ENCODE data around the gene NRF1. TPM values are rescaled to one million over a fixed set of nuclear protein-coding genes. Genes with fewer than 3 reads are reported as not detected.

The NRF1 gene
- total and polyA plus RNA-seq, 4 donors = 4.9 to 23.4 (median 14.3) TPM

- no peaks in the 10 kb centered on the region for H3K4me1 ChIP-seq (ENCODE audit: control insufficient read depth in 1 of 2, insufficient read depth in 2 of 2, low read length in 2 of 2)
- DNase-seq (no peak), ATAC-seq (ENCODE audit: low FRiP score) (no peak)
- no peaks in the 10 kb centered on the region for H3K36me3 ChIP-seq (ENCODE audit: control insufficient read depth in 1 of 2, insufficient read depth in 2 of 2, low read length in 1 of 2)
- 18 to 21% methylated on average over 22 to 25 of the region's 25 CpGs for WGBS, 2 donors
- no peaks in the 10 kb centered on the region for H3K27me3 ChIP-seq (ENCODE audit: control insufficient read depth in 1 of 2, insufficient read depth in 2 of 2, low read length in 1 of 2)
- H3K27ac ChIP-seq (ENCODE audit: low read depth in 1 of 2, low read length in 2 of 2) = no peak overlapping the region
- intact Hi-C loops (cut with DNase I) = no loop called here
- H3K4me3 ChIP-seq (ENCODE audit: low read length in 2 of 2) = no peak overlapping the region
- no peaks in the 10 kb centered on the region for H3K9me3 ChIP-seq (ENCODE audit: control insufficient read depth, low read length)
These were observed 172.9 kb downstream of the NRF1 start for GRCh38 chr7:129784437-129784782.

GRCh38 chr7:129784783-129785684 is 173.5 kb downstream of the NRF1 start:
- 6% methylated on average over 37 of the region's 37 CpGs for WGBS, 2 donors
- Histone ChIP-seq H3K4me3 (ENCODE audit: low read length in 2 of 2) (no peak overlapping the region), H3K4me1 (ENCODE audit: control insufficient read depth in 1 of 2, insufficient read depth in 2 of 2, low read length in 2 of 2) (no peaks in the 10 kb centered on the region), H3K36me3 (ENCODE audit: control insufficient read depth in 1 of 2, insufficient read depth in 2 of 2, low read length in 1 of 2) (no peaks in the 10 kb centered on the region), H3K27ac (ENCODE audit: low read depth in 1 of 2, low read length in 2 of 2) (no peak overlapping the region), H3K27me3 (ENCODE audit: control insufficient read depth in 1 of 2, insufficient read depth in 2 of 2, low read length in 1 of 2) (no peaks in the 10 kb centered on the region), H3K9me3 (ENCODE audit: control insufficient read depth, low read length) (no peaks in the 10 kb centered on the region)
- ATAC-seq (ENCODE audit: low FRiP score) = no peak
- intact Hi-C loops (cut with DNase I) = no loop called here
- DNase-seq = peak in 1 of 2 donors; percentile 76

- intact Hi-C loops (cut with DNase I) = no loop called here
These were observed 174.4 kb downstream of the NRF1 start for GRCh38 chr7:129785685-129786514.

GRCh38 chr7:129786825-129787563 is 175.5 kb downstream of the NRF1 start:
- no peak for ATAC-seq (ENCODE audit: low FRiP score)
- Histone ChIP-seq H3K4me3 (ENCODE audit: low read length in 2 of 2) (no peak overlapping the region), H3K9me3 (ENCODE audit: control insufficient read depth, low read length) (no peaks in the 10 kb centered on the region), H3K27me3 (ENCODE audit: control insufficient read depth in 1 of 2, insufficient read depth in 2 of 2, low read length in 1 of 2) (no peaks in the 10 kb centered on the region), H3K27ac (ENCODE audit: low read depth in 1 of 2, low read length in 2 of 2) (no peak overlapping the region), H3K4me1 (ENCODE audit: control insufficient read depth in 1 of 2, insufficient read depth in 2 of 2, low read length in 2 of 2) (no peaks in the 10 kb centered on the region), H3K36me3 (ENCODE audit: control insufficient read depth in 1 of 2, insufficient read depth in 2 of 2, low read length in 1 of 2) (no peaks in the 10 kb centered on the region)
- intact Hi-C loops (cut with DNase I) = no loop called here
- 74 to 76% methylated on average over 13 of the region's 13 CpGs for WGBS, 2 donors
- DNase-seq = no peak

More at GRCh38 chr7:129785685-129786514, 174.4 kb downstream of the NRF1 start:
- H3K9me3 ChIP-seq (ENCODE audit: control insufficient read depth, low read length) = no peaks in the 10 kb centered on the region
- H3K27me3 ChIP-seq (ENCODE audit: control insufficient read depth in 1 of 2, insufficient read depth in 2 of 2, low read length in 1 of 2) = no peaks in the 10 kb centered on the region
- no peaks in the 10 kb centered on the region for H3K36me3 ChIP-seq (ENCODE audit: control insufficient read depth in 1 of 2, insufficient read depth in 2 of 2, low read length in 1 of 2)
- ATAC-seq (ENCODE audit: low FRiP score) (no peak), DNase-seq (no peak)
- H3K27ac ChIP-seq (ENCODE audit: low read depth in 1 of 2, low read length in 2 of 2) = no peak overlapping the region
- no peak overlapping the region for H3K4me3 ChIP-seq (ENCODE audit: low read length in 2 of 2)
- H3K4me1 ChIP-seq (ENCODE audit: control insufficient read depth in 1 of 2, insufficient read depth in 2 of 2, low read length in 2 of 2) = no peaks in the 10 kb centered on the region
- WGBS, 2 donors = 15% methylated on average over 44 of the region's 44 CpGs

GRCh38 chr7:129789000-129789399 is 177.5 kb downstream of the NRF1 start:
- 93 to 94% methylated on average over 6 of the region's 6 CpGs for WGBS, 2 donors
- intact Hi-C loops (cut with DNase I) = no loop called here
- no peak overlapping the region for H3K4me3 ChIP-seq (ENCODE audit: low read length in 2 of 2)
- no peak for DNase-seq
- no peaks in the 10 kb centered on the region for H3K9me3 ChIP-seq (ENCODE audit: control insufficient read depth, low read length)
- H3K27me3 ChIP-seq (ENCODE audit: control insufficient read depth in 1 of 2, insufficient read depth in 2 of 2, low read length in 1 of 2) = no peaks in the 10 kb centered on the region
- no peak for ATAC-seq (ENCODE audit: low FRiP score)
- no peaks in the 10 kb centered on the region for H3K4me1 ChIP-seq (ENCODE audit: control insufficient read depth in 1 of 2, insufficient read depth in 2 of 2, low read length in 2 of 2)
- no peak overlapping the region for H3K27ac ChIP-seq (ENCODE audit: low read depth in 1 of 2, low read length in 2 of 2)
- H3K36me3 ChIP-seq (ENCODE audit: control insufficient read depth in 1 of 2, insufficient read depth in 2 of 2, low read length in 1 of 2) = no peaks in the 10 kb centered on the region

GRCh38 chr7:129789652-129790051 is 178.1 kb downstream of the NRF1 start:
- DNase-seq (no peak), ATAC-seq (ENCODE audit: low FRiP score) (no peak)
- Histone ChIP-seq H3K36me3 (ENCODE audit: control insufficient read depth in 1 of 2, insufficient read depth in 2 of 2, low read length in 1 of 2) (no peaks in the 10 kb centered on the region), H3K9me3 (ENCODE audit: control insufficient read depth, low read length) (no peaks in the 10 kb centered on the region), H3K27ac (ENCODE audit: low read depth in 1 of 2, low read length in 2 of 2) (no peak overlapping the region), H3K27me3 (ENCODE audit: control insufficient read depth in 1 of 2, insufficient read depth in 2 of 2, low read length in 1 of 2) (no peaks in the 10 kb centered on the region), H3K4me3 (ENCODE audit: low read length in 2 of 2) (no peak overlapping the region), H3K4me1 (ENCODE audit: control insufficient read depth in 1 of 2, insufficient read depth in 2 of 2, low read length in 2 of 2) (no peaks in the 10 kb centered on the region)
- 47 to 64% methylated on average over 1 of the region's 1 CpG for WGBS, 2 donors
- intact Hi-C loops (cut with DNase I) = no loop called here

GRCh38 chr7:129790136-129790535 is 178.6 kb downstream of the NRF1 start:
- ATAC-seq (ENCODE audit: low FRiP score) = no peak
- Histone ChIP-seq H3K9me3 (ENCODE audit: control insufficient read depth, low read length) (no peaks in the 10 kb centered on the region), H3K27ac (ENCODE audit: low read depth in 1 of 2, low read length in 2 of 2) (no peak overlapping the region), H3K4me3 (ENCODE audit: low read length in 2 of 2) (no peak overlapping the region), H3K36me3 (ENCODE audit: control insufficient read depth in 1 of 2, insufficient read depth in 2 of 2, low read length in 1 of 2) (no peaks in the 10 kb centered on the region), H3K4me1 (ENCODE audit: control insufficient read depth in 1 of 2, insufficient read depth in 2 of 2, low read length in 2 of 2) (no peaks in the 10 kb centered on the region), H3K27me3 (ENCODE audit: control insufficient read depth in 1 of 2, insufficient read depth in 2 of 2, low read length in 1 of 2) (no peaks in the 10 kb centered on the region)
- intact Hi-C loops (cut with DNase I) = no loop called here
- 76 to 80% methylated on average over 6 of the region's 6 CpGs for WGBS, 2 donors
- DNase-seq = no peak

- Histone ChIP-seq H3K36me3 (ENCODE audit: control insufficient read depth in 1 of 2, insufficient read depth in 2 of 2, low read length in 1 of 2) (no peaks in the 10 kb centered on the region), H3K4me1 (ENCODE audit: control insufficient read depth in 1 of 2, insufficient read depth in 2 of 2, low read length in 2 of 2) (no peaks in the 10 kb centered on the region), H3K4me3 (ENCODE audit: low read length in 2 of 2) (no peak overlapping the region), H3K27me3 (ENCODE audit: control insufficient read depth in 1 of 2, insufficient read depth in 2 of 2, low read length in 1 of 2) (no peaks in the 10 kb centered on the region), H3K27ac (ENCODE audit: low read depth in 1 of 2, low read length in 2 of 2) (no peak overlapping the region), H3K9me3 (ENCODE audit: control insufficient read depth, low read length) (no peaks in the 10 kb centered on the region)
- DNase-seq (peak in 1 of 2 donors; percentile 54), ATAC-seq (ENCODE audit: low FRiP score) (no peak)
- WGBS, 2 donors = 81 to 82% methylated on average over 9 of the region's 9 CpGs
- intact Hi-C loops (cut with DNase I) = no loop called here
These were observed 181.2 kb downstream of the NRF1 start for GRCh38 chr7:129792721-129793120.

Measured in aorta (tissue), 5 donors.